ENCODE results near the gene SYNE3.

Gene SYNE3

GRCh38 chr14:95467657-95468056 lies 48.8 kb downstream of the SYNE3 start:
- H3K4me3 ChIP-seq (replicated peaks in 1 of 2; ENCODE audit: low read depth in 2 of 2, low read length in 2 of 2): no peak overlapping the region
- DNase-seq (ENCODE audit: low read depth in 2 of 2): no peak
- TF ChIP-seq, protein P1, sequence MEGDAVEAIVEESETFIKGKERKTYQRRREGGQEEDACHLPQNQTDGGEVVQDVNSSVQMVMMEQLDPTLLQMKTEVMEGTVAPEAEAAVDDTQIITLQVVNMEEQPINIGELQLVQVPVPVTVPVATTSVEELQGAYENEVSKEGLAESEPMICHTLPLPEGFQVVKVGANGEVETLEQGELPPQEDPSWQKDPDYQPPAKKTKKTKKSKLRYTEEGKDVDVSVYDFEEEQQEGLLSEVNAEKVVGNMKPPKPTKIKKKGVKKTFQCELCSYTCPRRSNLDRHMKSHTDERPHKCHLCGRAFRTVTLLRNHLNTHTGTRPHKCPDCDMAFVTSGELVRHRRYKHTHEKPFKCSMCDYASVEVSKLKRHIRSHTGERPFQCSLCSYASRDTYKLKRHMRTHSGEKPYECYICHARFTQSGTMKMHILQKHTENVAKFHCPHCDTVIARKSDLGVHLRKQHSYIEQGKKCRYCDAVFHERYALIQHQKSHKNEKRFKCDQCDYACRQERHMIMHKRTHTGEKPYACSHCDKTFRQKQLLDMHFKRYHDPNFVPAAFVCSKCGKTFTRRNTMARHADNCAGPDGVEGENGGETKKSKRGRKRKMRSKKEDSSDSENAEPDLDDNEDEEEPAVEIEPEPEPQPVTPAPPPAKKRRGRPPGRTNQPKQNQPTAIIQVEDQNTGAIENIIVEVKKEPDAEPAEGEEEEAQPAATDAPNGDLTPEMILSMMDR (IDR thresholded peaks at IDR 0.05; ENCODE audit: low read depth, low read length): no peak

GRCh38 chr14:95467232-95467631 lies 49.2 kb downstream of the SYNE3 start:
- DNase-seq (ENCODE audit: low read depth in 2 of 2): no peak
- TF ChIP-seq, protein P1 (IDR thresholded peaks at IDR 0.05; ENCODE audit: low read depth, low read length): no peak
- H3K4me3 ChIP-seq (replicated peaks in 1 of 2; ENCODE audit: low read depth in 2 of 2, low read length in 2 of 2): no peak overlapping the region

Data from cardiac fibroblast (primary cell).